SH-SY5Y (cell line): ENCODE data around the gene TEK.

Experiments
- GATA2 ChIP-seq: IDR thresholded peaks from 2 replicates; pipeline ENCODE4 v1.6.1; 2011; ENCODE audit warnings: mild to moderate bottlenecking, low read depth, low read length
- GATA3 ChIP-seq: IDR thresholded peaks from 2 replicates; pipeline ENCODE4 v1.6.1; 2011; ENCODE audit warnings: low read depth, mild to moderate bottlenecking, low read length, moderate library complexity

GRCh38 chr9:27189426-27189825 is 80.4 kb downstream of the TEK start:
- TF ChIP-seq GATA3 (no peak), GATA2 (no peak)
